EH (cell line): ENCODE results near the gene ROBO2.

Source experiments
- DNase-seq: peaks from one replicate; pipeline ENCODE4 v3.0.0-alpha.2; 2015; ENCODE audit warnings: low read depth

The ROBO2 gene

GRCh38 chr3:77685713-77686112, 645.8 kb downstream of the ROBO2 start:
- DNase-seq: no peak

- DNase-seq: no peak
Measured at GRCh38 chr3:77686560-77686959, 646.7 kb downstream of the ROBO2 start.

GRCh38 chr3:77687545-77687944, 647.6 kb downstream of the ROBO2 start:
- DNase-seq: no peak

GRCh38 chr3:77690284-77690845, 650.5 kb downstream of the ROBO2 start:
- DNase-seq: no peak

GRCh38 chr3:77693147-77693546, 653.2 kb downstream of the ROBO2 start:
- no peak for DNase-seq

- no peak for DNase-seq
Measured at GRCh38 chr3:77699125-77699691, 659.3 kb downstream of the ROBO2 start.
